ENCODE data around the gene ZC3H8. TPM values are rescaled to one million over a fixed set of nuclear protein-coding genes. Genes with fewer than 3 reads are reported as not detected.
"Not testable (repeated sequence)": the region's sequence is repeated elsewhere in the genome, so short reads cannot be mapped to it uniquely, and the experiment has no call there.

Gene ZC3H8
- total RNA-seq, 3 donors from 2014 or later (not counting 1 experiment from before 2014, with no cell fraction given) = 9.3 to 20.3 (median 16.0) TPM

DNA sequence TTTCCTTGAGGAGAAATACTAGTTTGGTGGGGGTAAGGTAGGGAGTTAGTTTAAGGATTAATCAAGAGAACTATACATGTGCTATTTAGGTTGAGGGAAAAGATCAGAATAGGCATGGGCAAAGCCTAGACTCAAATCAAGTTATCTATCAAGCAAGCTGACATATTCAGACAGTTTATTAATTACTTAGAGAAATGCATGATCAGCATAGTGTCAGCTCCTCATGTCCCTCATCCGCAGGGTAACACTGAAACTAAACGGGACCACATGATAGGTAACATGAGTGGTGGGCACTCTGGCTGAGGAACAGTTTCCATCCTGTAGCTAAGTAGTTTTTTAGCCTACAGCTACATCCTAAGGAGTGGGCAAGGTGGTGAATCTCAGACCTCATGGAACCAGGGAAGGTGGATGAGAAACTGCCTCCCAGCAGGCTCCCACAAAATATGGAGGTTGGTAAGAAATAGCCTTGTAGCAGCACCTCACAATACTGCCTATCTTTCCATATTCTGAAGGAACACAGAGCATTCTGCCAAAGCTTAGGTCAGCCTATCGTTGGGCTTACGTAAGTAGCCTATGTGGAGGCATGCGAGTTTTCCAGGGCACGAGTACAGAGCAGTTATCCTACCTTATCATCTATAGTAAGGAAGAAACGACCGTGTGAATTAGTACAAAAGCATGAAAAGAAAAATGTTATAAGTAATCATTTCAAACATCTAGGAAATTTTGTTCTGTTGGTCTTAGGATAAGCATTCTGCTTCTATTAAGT, 39.0 kb upstream of the ZC3H8 start:
- H3K27me3 ChIP-seq (ENCODE audit: control insufficient read depth, insufficient read depth, low read length) = no peaks in the 10 kb centered on the region
- Mint-ChIP-seq H3K27ac (no peak overlapping the region), H3K36me3 (no peaks in the 10 kb centered on the region), H3K4me1 (peaks cover 0 to 11% of the 10 kb centered on the region in 2 donors), H3K4me3 (no peak overlapping the region), H3K27me3 (ENCODE audit: low read depth in 2 of 2) (no peaks in the 10 kb centered on the region), H3K9me3 (no peaks in the 10 kb centered on the region)
- no peak overlapping the region for H3K4me3 ChIP-seq (ENCODE audit: low read length)
- DNase-seq (no peak), ATAC-seq (no peak)
- 100% methylated on average over 4 of the region's 8 CpGs for WGBS (ENCODE audit: insufficient coverage)
- no peaks in the 10 kb centered on the region for H3K36me3 ChIP-seq (ENCODE audit: control insufficient read depth, insufficient read depth, low read length)
- TF ChIP-seq, protein P1, sequence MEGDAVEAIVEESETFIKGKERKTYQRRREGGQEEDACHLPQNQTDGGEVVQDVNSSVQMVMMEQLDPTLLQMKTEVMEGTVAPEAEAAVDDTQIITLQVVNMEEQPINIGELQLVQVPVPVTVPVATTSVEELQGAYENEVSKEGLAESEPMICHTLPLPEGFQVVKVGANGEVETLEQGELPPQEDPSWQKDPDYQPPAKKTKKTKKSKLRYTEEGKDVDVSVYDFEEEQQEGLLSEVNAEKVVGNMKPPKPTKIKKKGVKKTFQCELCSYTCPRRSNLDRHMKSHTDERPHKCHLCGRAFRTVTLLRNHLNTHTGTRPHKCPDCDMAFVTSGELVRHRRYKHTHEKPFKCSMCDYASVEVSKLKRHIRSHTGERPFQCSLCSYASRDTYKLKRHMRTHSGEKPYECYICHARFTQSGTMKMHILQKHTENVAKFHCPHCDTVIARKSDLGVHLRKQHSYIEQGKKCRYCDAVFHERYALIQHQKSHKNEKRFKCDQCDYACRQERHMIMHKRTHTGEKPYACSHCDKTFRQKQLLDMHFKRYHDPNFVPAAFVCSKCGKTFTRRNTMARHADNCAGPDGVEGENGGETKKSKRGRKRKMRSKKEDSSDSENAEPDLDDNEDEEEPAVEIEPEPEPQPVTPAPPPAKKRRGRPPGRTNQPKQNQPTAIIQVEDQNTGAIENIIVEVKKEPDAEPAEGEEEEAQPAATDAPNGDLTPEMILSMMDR (IDR thresholded peaks at IDR 0.05) = no peak
- no peak overlapping the region for H3K27ac ChIP-seq (ENCODE audit: low read length)
- intact Hi-C loops (cut with micrococcal nuclease) = no loop called here
- H3K4me1 ChIP-seq (ENCODE audit: control insufficient read depth, insufficient read depth, low read length) = no peaks in the 10 kb centered on the region
- no peaks in the 10 kb centered on the region for H3K9me3 ChIP-seq (ENCODE audit: control insufficient read depth, insufficient read depth, low read length)

GRCh38 chr2:112290648-112291047, 35.8 kb upstream of the ZC3H8 start:
- no peak overlapping the region for H3K4me3 Mint-ChIP-seq
- Histone ChIP-seq H3K27ac (ENCODE audit: low read length) (no peak overlapping the region), H3K4me1 (ENCODE audit: control insufficient read depth, insufficient read depth, low read length) (no peaks in the 10 kb centered on the region), H3K9me3 (ENCODE audit: control insufficient read depth, insufficient read depth, low read length) (no peaks in the 10 kb centered on the region), H3K27me3 (ENCODE audit: control insufficient read depth, insufficient read depth, low read length) (no peaks in the 10 kb centered on the region), H3K36me3 (ENCODE audit: control insufficient read depth, insufficient read depth, low read length) (no peaks in the 10 kb centered on the region), H3K4me3 (ENCODE audit: low read length) (no peak overlapping the region)
- DNase-seq = no peak
- WGBS (ENCODE audit: insufficient coverage) = 88% methylated on average over 1 of the region's 1 CpG
- H3K36me3 Mint-ChIP-seq = no peaks in the 10 kb centered on the region
- no peaks in the 10 kb centered on the region for H3K27me3 Mint-ChIP-seq (ENCODE audit: low read depth in 2 of 2)
- no peak for ATAC-seq
- no peak overlapping the region for H3K27ac Mint-ChIP-seq
- intact Hi-C loops (cut with micrococcal nuclease) = no loop called here
- H3K9me3 Mint-ChIP-seq = no peaks in the 10 kb centered on the region
- TF ChIP-seq, protein P1 (IDR thresholded peaks at IDR 0.05) = no peak
- H3K4me1 Mint-ChIP-seq = peaks cover 0 to 5% of the 10 kb centered on the region in 2 donors

DNA sequence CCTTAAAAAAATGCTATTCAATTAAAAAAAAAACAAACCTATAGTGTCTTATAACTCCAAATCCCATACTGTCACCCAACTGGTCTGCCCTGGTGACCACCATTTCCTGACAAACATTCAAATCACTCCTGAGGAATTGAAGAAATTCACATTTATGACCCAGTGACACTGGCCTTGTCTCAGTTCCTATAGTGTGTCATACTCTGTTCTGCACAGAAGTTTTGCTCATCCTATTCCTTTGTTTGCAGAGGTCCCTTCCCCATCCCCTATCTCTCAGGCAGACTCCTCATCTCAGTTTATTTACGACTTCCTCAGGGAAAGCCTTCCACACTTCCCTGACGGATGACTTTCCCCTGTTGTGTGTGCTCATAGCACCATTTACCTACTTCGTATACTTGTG, 35.2 kb upstream of the ZC3H8 start:
- no peak overlapping the region for H3K27ac Mint-ChIP-seq
- no peaks in the 10 kb centered on the region for H3K9me3 Mint-ChIP-seq
- TF ChIP-seq, protein P1 (IDR thresholded peaks at IDR 0.05) = no peak
- Histone ChIP-seq H3K27me3 (ENCODE audit: control insufficient read depth, insufficient read depth, low read length) (no peaks in the 10 kb centered on the region), H3K27ac (ENCODE audit: low read length) (no peak overlapping the region), H3K4me3 (ENCODE audit: low read length) (no peak overlapping the region), H3K9me3 (ENCODE audit: control insufficient read depth, insufficient read depth, low read length) (no peaks in the 10 kb centered on the region), H3K4me1 (ENCODE audit: control insufficient read depth, insufficient read depth, low read length) (no peaks in the 10 kb centered on the region), H3K36me3 (ENCODE audit: control insufficient read depth, insufficient read depth, low read length) (no peaks in the 10 kb centered on the region)
- no peaks in the 10 kb centered on the region for H3K36me3 Mint-ChIP-seq
- no peak overlapping the region for H3K4me3 Mint-ChIP-seq
- no peak for ATAC-seq
- intact Hi-C loops (cut with micrococcal nuclease) = no loop called here
- H3K4me1 Mint-ChIP-seq = peaks cover 0 to 5% of the 10 kb centered on the region in 2 donors
- H3K27me3 Mint-ChIP-seq (ENCODE audit: low read depth in 2 of 2) = no peaks in the 10 kb centered on the region
- DNase-seq = no peak
- 100% methylated on average over 1 of the region's 3 CpGs for WGBS (ENCODE audit: insufficient coverage)

- H3K4me1 ChIP-seq (ENCODE audit: control insufficient read depth, insufficient read depth, low read length); H3K27me3 ChIP-seq (ENCODE audit: control insufficient read depth, insufficient read depth, low read length); DNase-seq; H3K27ac ChIP-seq (ENCODE audit: low read length); H3K4me3 Mint-ChIP-seq; H3K9me3 ChIP-seq (ENCODE audit: control insufficient read depth, insufficient read depth, low read length); intact Hi-C loops (cut with micrococcal nuclease); H3K4me3 ChIP-seq (ENCODE audit: low read length); H3K36me3 Mint-ChIP-seq; H3K36me3 ChIP-seq (ENCODE audit: control insufficient read depth, insufficient read depth, low read length); H3K27me3 Mint-ChIP-seq (ENCODE audit: low read depth in 2 of 2); ATAC-seq; H3K9me3 Mint-ChIP-seq; H3K27ac Mint-ChIP-seq: not testable (repeated sequence)
- 100% methylated on average over 1 of the region's 2 CpGs for WGBS (ENCODE audit: insufficient coverage)
- H3K4me1 Mint-ChIP-seq = peaks cover 0 to 16% of the 10 kb centered on the region in 2 donors
Measured at GRCh38 chr2:112283535-112283934, 28.7 kb upstream of the ZC3H8 start.

GRCh38 chr2:112282066-112282465, 27.2 kb upstream of the ZC3H8 start:
- H3K9me3 Mint-ChIP-seq; H3K36me3 ChIP-seq (ENCODE audit: control insufficient read depth, insufficient read depth, low read length); ATAC-seq; H3K27me3 Mint-ChIP-seq (ENCODE audit: low read depth in 2 of 2); intact Hi-C loops (cut with micrococcal nuclease); DNase-seq; H3K4me3 Mint-ChIP-seq; H3K36me3 Mint-ChIP-seq; H3K4me3 ChIP-seq (ENCODE audit: low read length); H3K27ac Mint-ChIP-seq; H3K27ac ChIP-seq (ENCODE audit: low read length); H3K27me3 ChIP-seq (ENCODE audit: control insufficient read depth, insufficient read depth, low read length); H3K4me1 ChIP-seq (ENCODE audit: control insufficient read depth, insufficient read depth, low read length); H3K9me3 ChIP-seq (ENCODE audit: control insufficient read depth, insufficient read depth, low read length): not testable (repeated sequence)
- peaks cover 0 to 16% of the 10 kb centered on the region in 2 donors for H3K4me1 Mint-ChIP-seq
- WGBS (ENCODE audit: insufficient coverage) = 94% methylated on average over 3 of the region's 4 CpGs
